ENCODE results near the gene COL4A2. TPM values are rescaled to one million over a fixed set of nuclear protein-coding genes. Genes with fewer than 3 reads are reported as not detected.

The COL4A2 gene
- total RNA-seq, 4 donors from 2014 or later = 419 to 931 (median 555) TPM

DNA sequence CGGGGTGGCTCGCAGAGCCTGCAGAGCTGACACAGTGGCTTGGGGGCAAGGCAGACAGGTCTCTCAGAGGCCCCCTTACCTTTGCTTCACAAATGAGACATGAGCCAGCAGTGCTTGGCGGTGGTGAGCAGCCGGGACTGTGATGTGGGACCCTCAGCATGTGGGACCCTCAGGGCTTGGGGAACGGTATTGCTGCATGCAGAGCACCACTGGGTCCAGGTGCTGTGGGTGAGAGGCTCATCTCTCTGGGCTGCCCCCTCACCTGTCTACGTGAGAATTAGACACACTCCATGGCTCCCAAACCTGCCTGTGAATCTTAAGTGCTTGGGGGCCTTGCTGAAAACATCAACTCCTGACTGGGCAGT, 106.6 kb downstream of the COL4A2 start:
- Histone ChIP-seq H3K9me3 (no peaks in the 10 kb centered on the region), H3K27ac (replicated peaks in 1 of 4) (peak overlapping the region; percentile 86 to 98 (median 92)), H3K4me1 (peaks cover 82 to 96% (median 93%) of the 10 kb centered on the region in 4 donors), H3K27me3 (no peaks in the 10 kb centered on the region), H3K36me3 (peaks cover 0 to 6% (median 0%) of the 10 kb centered on the region in 4 donors), H3K4me3 (no peak overlapping the region)
- no peak for DNase-seq (ENCODE audit: extremely low spot score)
- TF ChIP-seq EP300 (IDR thresholded peaks at IDR 0.05) = no peak
- no peak for TF ChIP-seq POLR2A (IDR thresholded peaks at IDR 0.05; ENCODE audit: low read depth)
- TF ChIP-seq POLR2AphosphoS5 (IDR thresholded peaks at IDR 0.05) = no peak
- TF ChIP-seq, protein P1, sequence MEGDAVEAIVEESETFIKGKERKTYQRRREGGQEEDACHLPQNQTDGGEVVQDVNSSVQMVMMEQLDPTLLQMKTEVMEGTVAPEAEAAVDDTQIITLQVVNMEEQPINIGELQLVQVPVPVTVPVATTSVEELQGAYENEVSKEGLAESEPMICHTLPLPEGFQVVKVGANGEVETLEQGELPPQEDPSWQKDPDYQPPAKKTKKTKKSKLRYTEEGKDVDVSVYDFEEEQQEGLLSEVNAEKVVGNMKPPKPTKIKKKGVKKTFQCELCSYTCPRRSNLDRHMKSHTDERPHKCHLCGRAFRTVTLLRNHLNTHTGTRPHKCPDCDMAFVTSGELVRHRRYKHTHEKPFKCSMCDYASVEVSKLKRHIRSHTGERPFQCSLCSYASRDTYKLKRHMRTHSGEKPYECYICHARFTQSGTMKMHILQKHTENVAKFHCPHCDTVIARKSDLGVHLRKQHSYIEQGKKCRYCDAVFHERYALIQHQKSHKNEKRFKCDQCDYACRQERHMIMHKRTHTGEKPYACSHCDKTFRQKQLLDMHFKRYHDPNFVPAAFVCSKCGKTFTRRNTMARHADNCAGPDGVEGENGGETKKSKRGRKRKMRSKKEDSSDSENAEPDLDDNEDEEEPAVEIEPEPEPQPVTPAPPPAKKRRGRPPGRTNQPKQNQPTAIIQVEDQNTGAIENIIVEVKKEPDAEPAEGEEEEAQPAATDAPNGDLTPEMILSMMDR (IDR thresholded peaks at IDR 0.05) = no peak
- WGBS = 77% methylated on average over 5 of the region's 6 CpGs
- intact Hi-C loops (cut with DNase I) = loop anchor here (5.0 kb wide), 2 partner anchors 71 to 181 kb away; no protein-coding TSS in a partner anchor

DNA sequence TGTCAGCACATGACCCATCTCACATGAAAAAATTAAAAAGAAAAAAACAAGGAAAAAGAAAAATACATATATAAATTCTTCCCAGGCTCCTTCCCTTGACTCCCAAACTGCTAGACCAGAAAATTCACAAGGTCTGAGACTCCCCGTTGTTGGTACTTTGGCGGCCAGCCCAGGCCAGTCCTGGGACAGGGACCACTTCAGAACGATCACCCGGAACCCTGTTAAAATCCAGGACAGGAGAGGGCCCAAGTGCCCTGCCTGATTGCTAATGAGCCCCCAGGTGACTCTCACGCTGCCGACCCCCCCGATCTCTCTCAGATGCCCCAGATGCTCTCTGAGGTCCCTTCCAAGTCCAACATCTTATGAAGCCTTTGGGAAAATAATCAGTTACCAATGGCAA, 107.2 kb downstream of the COL4A2 start:
- Histone ChIP-seq H3K4me1 (peaks cover 82 to 99% (median 95%) of the 10 kb centered on the region in 4 donors), H3K4me3 (no peak overlapping the region), H3K9me3 (no peaks in the 10 kb centered on the region), H3K27ac (replicated peaks in 1 of 4) (peak overlapping the region; percentile 86 to 98 (median 92)), H3K27me3 (no peaks in the 10 kb centered on the region), H3K36me3 (peaks cover 0 to 6% (median under 1%) of the 10 kb centered on the region in 4 donors)
- intact Hi-C loops (cut with DNase I) = loop anchor here (5.0 kb wide), 2 partner anchors 72 to 182 kb away; no protein-coding TSS in a partner anchor
- TF ChIP-seq EP300 (IDR thresholded peaks at IDR 0.05) (no peak), POLR2AphosphoS5 (IDR thresholded peaks at IDR 0.05) (no peak), POLR2A (IDR thresholded peaks at IDR 0.05; ENCODE audit: low read depth) (no peak)
- TF ChIP-seq, protein P1 (IDR thresholded peaks at IDR 0.05) = no peak
- no peak for DNase-seq (ENCODE audit: extremely low spot score)
- WGBS = 76% methylated on average over 7 of the region's 7 CpGs

DNA sequence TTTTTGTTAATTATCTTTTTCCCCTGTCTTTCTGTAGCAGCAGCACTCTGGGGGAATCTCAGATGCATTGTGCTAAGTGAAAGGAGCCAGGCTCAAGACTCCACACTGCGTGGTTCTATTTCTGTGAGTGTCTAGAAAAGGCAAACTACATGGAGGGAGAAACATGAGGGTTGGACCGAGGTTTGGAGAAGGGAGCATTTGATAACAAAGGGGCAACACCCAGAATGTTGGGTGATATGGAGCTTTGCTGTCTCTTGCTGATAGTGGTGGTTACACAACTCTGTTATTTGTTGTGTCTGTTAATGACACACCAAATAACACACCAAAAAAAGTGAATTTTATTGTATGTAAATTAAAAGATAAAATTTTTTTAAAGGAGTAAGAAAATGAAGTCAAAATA, 107.8 kb downstream of the COL4A2 start:
- Histone ChIP-seq H3K36me3 (peaks cover 0 to 13% (median 5%) of the 10 kb centered on the region in 4 donors), H3K4me3 (no peak overlapping the region), H3K9me3 (no peaks in the 10 kb centered on the region), H3K27me3 (no peaks in the 10 kb centered on the region), H3K27ac (replicated peaks in 1 of 4) (peak overlapping the region; percentile 86 to 98 (median 92)), H3K4me1 (peaks cover 86 to 99% (median 93%) of the 10 kb centered on the region in 4 donors)
- intact Hi-C loops (cut with DNase I) = loop anchor here (5.0 kb wide), 3 partner anchors 73 to 183 kb away; partner anchors contain the start of genes COL4A1 and COL4A2
- DNase-seq (ENCODE audit: extremely low spot score) = no peak
- 75% methylated on average over 2 of the region's 2 CpGs for WGBS
- TF ChIP-seq POLR2A (IDR thresholded peaks at IDR 0.05; ENCODE audit: low read depth) (no peak), EP300 (IDR thresholded peaks at IDR 0.05) (no peak), POLR2AphosphoS5 (IDR thresholded peaks at IDR 0.05) (no peak)
- TF ChIP-seq, protein P1 (IDR thresholded peaks at IDR 0.05) = no peak

DNA sequence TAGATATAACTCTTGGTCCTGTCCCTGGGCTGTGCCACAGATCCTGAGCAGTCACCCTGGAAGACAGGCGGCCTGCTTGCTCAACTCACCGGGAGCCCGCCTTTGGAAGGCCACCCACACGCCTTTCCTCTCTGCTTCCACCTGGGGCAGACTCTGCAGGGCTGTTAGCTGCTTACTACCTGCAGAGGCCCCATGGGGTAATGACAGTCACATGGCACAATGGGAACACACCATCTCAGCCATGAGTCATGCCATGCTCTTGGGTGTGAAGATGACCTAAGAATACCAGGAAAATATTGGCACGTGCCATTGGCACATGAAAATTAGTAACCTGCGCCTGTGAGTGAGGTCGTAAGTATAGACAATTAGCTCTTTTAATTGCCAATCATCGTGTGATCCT, 108.6 kb downstream of the COL4A2 start:
- intact Hi-C loops (cut with DNase I) = loop anchor here (5.0 kb wide), 1 partner anchor 108 kb away; the partner anchor contains the start of genes COL4A1 and COL4A2
- no peak for DNase-seq (ENCODE audit: extremely low spot score)
- H3K4me3 ChIP-seq = no peak overlapping the region
- H3K9me3 ChIP-seq = no peaks in the 10 kb centered on the region
- TF ChIP-seq POLR2A (IDR thresholded peaks at IDR 0.05; ENCODE audit: low read depth) (no peak), POLR2AphosphoS5 (IDR thresholded peaks at IDR 0.05) (no peak), EP300 (IDR thresholded peaks at IDR 0.05) (no peak)
- peak overlapping the region; percentile 86 to 98 (median 92) for H3K27ac ChIP-seq (replicated peaks in 1 of 4)
- H3K27me3 ChIP-seq = no peaks in the 10 kb centered on the region
- H3K4me1 ChIP-seq = peaks cover 83 to 97% (median 90%) of the 10 kb centered on the region in 4 donors
- WGBS = 82% methylated on average over 8 of the region's 8 CpGs
- peaks cover 0 to 16% (median 7%) of the 10 kb centered on the region in 4 donors for H3K36me3 ChIP-seq

DNA sequence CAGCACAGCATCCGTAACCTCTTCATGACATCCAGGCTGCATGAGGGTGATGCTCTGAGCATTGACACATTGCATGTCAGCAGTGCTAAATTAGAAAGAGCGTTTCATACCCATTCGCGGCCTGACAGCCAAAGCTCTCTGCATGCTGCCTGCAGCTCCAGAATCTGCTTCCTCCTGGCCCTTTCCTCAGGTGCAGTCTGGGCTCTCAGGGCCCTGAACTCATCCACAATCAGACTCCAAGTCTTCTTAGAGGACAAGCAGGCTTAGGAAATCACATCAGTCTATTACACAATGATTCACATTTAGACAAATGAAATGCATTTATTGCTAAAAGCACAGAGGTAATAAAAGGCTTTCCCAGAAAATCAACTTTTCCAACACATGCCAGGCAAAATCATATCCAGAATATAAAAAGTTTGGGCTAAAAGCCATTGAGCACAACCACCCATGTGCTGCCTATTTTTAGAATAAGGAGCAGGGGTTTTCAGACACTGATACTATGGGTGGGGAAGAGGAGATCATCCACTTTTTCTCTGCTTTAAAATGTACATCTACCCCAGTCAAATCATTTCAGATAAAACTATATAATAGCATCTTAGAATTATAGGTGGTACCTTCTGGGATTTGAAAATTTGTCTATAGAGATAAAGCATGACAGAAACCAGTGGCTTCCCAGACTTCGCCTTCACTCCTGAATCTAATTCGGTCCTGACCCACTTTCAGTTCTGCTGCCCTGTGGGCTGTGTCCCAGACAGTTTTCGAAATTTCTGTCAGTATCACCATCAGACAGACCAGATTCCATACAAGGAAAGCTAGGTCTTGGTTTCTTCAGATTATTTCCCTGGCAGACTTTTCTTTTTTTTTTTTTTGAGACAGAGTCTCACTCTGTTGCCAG, 109.3 kb downstream of the COL4A2 start:
- H3K4me3 ChIP-seq = peak overlapping the region in 3 of 4 donors; percentile 9 to 36 (median 29)
- H3K36me3 ChIP-seq = peaks cover 0 to 16% (median 11%) of the 10 kb centered on the region in 4 donors
- H3K27ac ChIP-seq (replicated peaks in 1 of 4) = peak overlapping the region; percentile 86 to 98 (median 92)
- intact Hi-C loops (cut with DNase I) = loop anchor here (5.0 kb wide), 1 partner anchor 109 kb away; the partner anchor contains the start of genes COL4A1 and COL4A2
- peaks cover 76 to 97% (median 89%) of the 10 kb centered on the region in 4 donors for H3K4me1 ChIP-seq
- H3K27me3 ChIP-seq = no peaks in the 10 kb centered on the region
- DNase-seq (ENCODE audit: extremely low spot score) = no peak
- TF ChIP-seq, protein P1 (IDR thresholded peaks at IDR 0.05) = no peak
- TF ChIP-seq POLR2AphosphoS5 (IDR thresholded peaks at IDR 0.05) (peak in 1 of 2 donors; percentile 53), EP300 (IDR thresholded peaks at IDR 0.05) (no peak), POLR2A (IDR thresholded peaks at IDR 0.05; ENCODE audit: low read depth) (no peak)
- no peaks in the 10 kb centered on the region for H3K9me3 ChIP-seq
- 51% methylated on average over 7 of the region's 7 CpGs for WGBS

Data from esophagus muscularis mucosa (tissue), 4 donors.